Ishikawa (cell line): Measurements from ENCODE around the gene CIB2.

Source experiments
- CEBPB ChIP-seq: IDR thresholded peaks from 2 replicates; pipeline ENCODE4 v1.6.1; 2012
- CREB1 ChIP-seq: IDR thresholded peaks from 2 replicates; pipeline ENCODE4 v1.6.1; 2012; ENCODE audit warnings: low read depth
- TF ChIP-seq, protein P1 (sequence below): IDR thresholded peaks from 2 replicates; pipeline ENCODE4 v1.6.1; 2012; ENCODE audit warnings: low read depth, mild to moderate bottlenecking

DNA sequence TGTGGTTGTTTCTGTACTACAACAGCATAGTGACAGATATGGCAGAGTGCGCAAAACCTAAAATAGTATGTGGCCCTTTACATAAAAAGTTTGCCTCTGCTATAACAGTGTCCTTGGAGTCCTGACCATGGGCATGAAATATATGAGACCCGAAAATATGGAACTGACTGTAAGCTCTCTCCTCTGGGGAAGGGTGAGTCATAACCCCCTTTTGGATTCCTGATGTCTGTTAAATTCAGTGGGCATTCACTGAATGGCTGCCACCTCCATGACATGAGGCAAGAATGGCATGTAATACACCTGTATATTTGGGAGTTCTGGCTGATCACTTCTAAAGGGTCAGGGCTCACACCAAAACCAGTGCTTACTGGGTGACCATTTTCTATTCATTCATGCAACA, 59.9 kb downstream of the CIB2 start:
- TF ChIP-seq, protein P1, sequence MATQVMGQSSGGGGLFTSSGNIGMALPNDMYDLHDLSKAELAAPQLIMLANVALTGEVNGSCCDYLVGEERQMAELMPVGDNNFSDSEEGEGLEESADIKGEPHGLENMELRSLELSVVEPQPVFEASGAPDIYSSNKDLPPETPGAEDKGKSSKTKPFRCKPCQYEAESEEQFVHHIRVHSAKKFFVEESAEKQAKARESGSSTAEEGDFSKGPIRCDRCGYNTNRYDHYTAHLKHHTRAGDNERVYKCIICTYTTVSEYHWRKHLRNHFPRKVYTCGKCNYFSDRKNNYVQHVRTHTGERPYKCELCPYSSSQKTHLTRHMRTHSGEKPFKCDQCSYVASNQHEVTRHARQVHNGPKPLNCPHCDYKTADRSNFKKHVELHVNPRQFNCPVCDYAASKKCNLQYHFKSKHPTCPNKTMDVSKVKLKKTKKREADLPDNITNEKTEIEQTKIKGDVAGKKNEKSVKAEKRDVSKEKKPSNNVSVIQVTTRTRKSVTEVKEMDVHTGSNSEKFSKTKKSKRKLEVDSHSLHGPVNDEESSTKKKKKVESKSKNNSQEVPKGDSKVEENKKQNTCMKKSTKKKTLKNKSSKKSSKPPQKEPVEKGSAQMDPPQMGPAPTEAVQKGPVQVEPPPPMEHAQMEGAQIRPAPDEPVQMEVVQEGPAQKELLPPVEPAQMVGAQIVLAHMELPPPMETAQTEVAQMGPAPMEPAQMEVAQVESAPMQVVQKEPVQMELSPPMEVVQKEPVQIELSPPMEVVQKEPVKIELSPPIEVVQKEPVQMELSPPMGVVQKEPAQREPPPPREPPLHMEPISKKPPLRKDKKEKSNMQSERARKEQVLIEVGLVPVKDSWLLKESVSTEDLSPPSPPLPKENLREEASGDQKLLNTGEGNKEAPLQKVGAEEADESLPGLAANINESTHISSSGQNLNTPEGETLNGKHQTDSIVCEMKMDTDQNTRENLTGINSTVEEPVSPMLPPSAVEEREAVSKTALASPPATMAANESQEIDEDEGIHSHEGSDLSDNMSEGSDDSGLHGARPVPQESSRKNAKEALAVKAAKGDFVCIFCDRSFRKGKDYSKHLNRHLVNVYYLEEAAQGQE: no peak
- no peak for TF ChIP-seq CREB1
- no peak for TF ChIP-seq CEBPB
